ENCODE data around the gene GCN1.
"Not testable (repeated sequence)": the region's sequence is repeated elsewhere in the genome, so short reads cannot be mapped to it uniquely, and the experiment has no call there.

GCN1 gene

GRCh38 chr12:120214626-120215356, 20.3 kb upstream of the GCN1 start:
- H3K4me3 Mint-ChIP-seq, result no peak overlapping the region
- peak overlapping the region in 1 of 2 donors; percentile 46 for H3K27ac Mint-ChIP-seq
- DNase-seq (no peak), ATAC-seq (replicated peaks) (no peak)
- H3K9me3 Mint-ChIP-seq, result no peaks in the 10 kb centered on the region
- H3K4me1 Mint-ChIP-seq (ENCODE audit: low read depth in 2 of 2), result peaks cover 7 to 11% of the 10 kb centered on the region in 2 donors
- H3K36me3 Mint-ChIP-seq (ENCODE audit: insufficient read depth), result peaks cover 91% of the 10 kb centered on the region
- H3K27me3 Mint-ChIP-seq, result no peaks in the 10 kb centered on the region

- ATAC-seq (replicated peaks), result no peak
- H3K4me1 Mint-ChIP-seq (ENCODE audit: low read depth in 2 of 2), result peaks cover 5 to 11% of the 10 kb centered on the region in 2 donors
- peak overlapping the region in 1 of 2 donors; percentile 41 for H3K4me3 Mint-ChIP-seq
- no peaks in the 10 kb centered on the region for H3K27me3 Mint-ChIP-seq
- H3K27ac Mint-ChIP-seq, result peak overlapping the region in 1 of 2 donors; percentile 46
- H3K36me3 Mint-ChIP-seq (ENCODE audit: insufficient read depth), result peaks cover 88% of the 10 kb centered on the region
- DNase-seq, result no peak
- no peaks in the 10 kb centered on the region for H3K9me3 Mint-ChIP-seq
These were observed 19.2 kb upstream of the GCN1 start for GRCh38 chr12:120213758-120214157.

GRCh38 chr12:120213182-120213581, 18.7 kb upstream of the GCN1 start:
- DNase-seq; H3K27me3 Mint-ChIP-seq; ATAC-seq (replicated peaks); H3K27ac Mint-ChIP-seq; H3K9me3 Mint-ChIP-seq: not testable (repeated sequence)
- H3K4me1 Mint-ChIP-seq (ENCODE audit: low read depth in 2 of 2), result peaks cover 5 to 11% of the 10 kb centered on the region in 2 donors
- H3K4me3 Mint-ChIP-seq, result peak overlapping the region in 1 of 2 donors; percentile 41
- peaks cover 83% of the 10 kb centered on the region for H3K36me3 Mint-ChIP-seq (ENCODE audit: insufficient read depth)

GRCh38 chr12:120212301-120212700, 17.8 kb upstream of the GCN1 start:
- ATAC-seq (replicated peaks) (no peak), DNase-seq (no peak)
- Mint-ChIP-seq H3K4me1 (ENCODE audit: low read depth in 2 of 2) (peaks cover 5 to 11% of the 10 kb centered on the region in 2 donors), H3K9me3 (no peaks in the 10 kb centered on the region), H3K27me3 (no peaks in the 10 kb centered on the region), H3K27ac (peak overlapping the region in 1 of 2 donors; percentile 84), H3K36me3 (ENCODE audit: insufficient read depth) (peaks cover 76% of the 10 kb centered on the region), H3K4me3 (peak overlapping the region in 1 of 2 donors; percentile 45)

GRCh38 chr12:120211904-120212283, 17.4 kb upstream of the GCN1 start:
- peaks cover 5 to 11% of the 10 kb centered on the region in 2 donors for H3K4me1 Mint-ChIP-seq (ENCODE audit: low read depth in 2 of 2)
- ATAC-seq (replicated peaks) (no peak), DNase-seq (no peak)
- H3K9me3 Mint-ChIP-seq, result no peaks in the 10 kb centered on the region
- peak overlapping the region in 1 of 2 donors; percentile 45 for H3K4me3 Mint-ChIP-seq
- peak overlapping the region; percentile 84 to 94 for H3K27ac Mint-ChIP-seq
- peaks cover 73% of the 10 kb centered on the region for H3K36me3 Mint-ChIP-seq (ENCODE audit: insufficient read depth)
- H3K27me3 Mint-ChIP-seq, result no peaks in the 10 kb centered on the region

GRCh38 chr12:120211243-120211903, 16.9 kb upstream of the GCN1 start:
- H3K27me3 Mint-ChIP-seq, result no peaks in the 10 kb centered on the region
- peaks cover 69% of the 10 kb centered on the region for H3K36me3 Mint-ChIP-seq (ENCODE audit: insufficient read depth)
- ATAC-seq (replicated peaks) (no peak), DNase-seq (no peak)
- peak overlapping the region in 1 of 2 donors; percentile 45 for H3K4me3 Mint-ChIP-seq
- H3K27ac Mint-ChIP-seq, result peak overlapping the region; percentile 84 to 94
- no peaks in the 10 kb centered on the region for H3K9me3 Mint-ChIP-seq
- H3K4me1 Mint-ChIP-seq (ENCODE audit: low read depth in 2 of 2), result peaks cover 5 to 11% of the 10 kb centered on the region in 2 donors

GRCh38 chr12:120209851-120210250, 15.3 kb upstream of the GCN1 start:
- no peaks in the 10 kb centered on the region for H3K9me3 Mint-ChIP-seq
- peak overlapping the region in 1 of 2 donors; percentile 26 for H3K27ac Mint-ChIP-seq
- H3K27me3 Mint-ChIP-seq, result no peaks in the 10 kb centered on the region
- peak; percentile 21 for ATAC-seq (replicated peaks)
- DNase-seq, result no peak
- H3K4me3 Mint-ChIP-seq, result no peak overlapping the region
- peaks cover 57% of the 10 kb centered on the region for H3K36me3 Mint-ChIP-seq (ENCODE audit: insufficient read depth)
- peaks cover 2 to 7% of the 10 kb centered on the region in 2 donors for H3K4me1 Mint-ChIP-seq (ENCODE audit: low read depth in 2 of 2)

- Mint-ChIP-seq H3K27me3 (no peaks in the 10 kb centered on the region), H3K9me3 (no peaks in the 10 kb centered on the region), H3K4me3 (no peak overlapping the region), H3K36me3 (ENCODE audit: insufficient read depth) (peaks cover 32% of the 10 kb centered on the region), H3K4me1 (ENCODE audit: low read depth in 2 of 2) (peaks cover 0 to 12% of the 10 kb centered on the region in 2 donors), H3K27ac (no peak overlapping the region)
- ATAC-seq (replicated peaks), result no peak
- DNase-seq, result no peak
These were observed 12.7 kb upstream of the GCN1 start for GRCh38 chr12:120207227-120207626.

GRCh38 chr12:120206781-120207180, 12.3 kb upstream of the GCN1 start:
- not testable (repeated sequence) for H3K27me3 Mint-ChIP-seq; H3K9me3 Mint-ChIP-seq; ATAC-seq (replicated peaks); H3K4me3 Mint-ChIP-seq; DNase-seq
- peaks cover 28% of the 10 kb centered on the region for H3K36me3 Mint-ChIP-seq (ENCODE audit: insufficient read depth)
- peaks cover 2 to 13% of the 10 kb centered on the region in 2 donors for H3K4me1 Mint-ChIP-seq (ENCODE audit: low read depth in 2 of 2)
- H3K27ac Mint-ChIP-seq, result peak overlapping the region in 1 of 2 donors; percentile 57

GRCh38 chr12:120206228-120206627, 11.7 kb upstream of the GCN1 start:
- no peak for DNase-seq
- Mint-ChIP-seq H3K4me3 (no peak overlapping the region), H3K27me3 (no peaks in the 10 kb centered on the region), H3K4me1 (ENCODE audit: low read depth in 2 of 2) (peaks cover 2 to 8% of the 10 kb centered on the region in 2 donors), H3K9me3 (no peaks in the 10 kb centered on the region), H3K36me3 (ENCODE audit: insufficient read depth) (peaks cover 26% of the 10 kb centered on the region), H3K27ac (peak overlapping the region; percentile 31 to 57)
- ATAC-seq (replicated peaks), result no peak

- no peak for DNase-seq
- Mint-ChIP-seq H3K9me3 (no peaks in the 10 kb centered on the region), H3K27ac (no peak overlapping the region), H3K4me1 (ENCODE audit: low read depth in 2 of 2) (peaks cover 15 to 25% of the 10 kb centered on the region in 2 donors), H3K4me3 (no peak overlapping the region), H3K36me3 (ENCODE audit: insufficient read depth) (peaks cover 26% of the 10 kb centered on the region), H3K27me3 (no peaks in the 10 kb centered on the region)
- no peak for ATAC-seq (replicated peaks)
These were observed 9.7 kb upstream of the GCN1 start for GRCh38 chr12:120204171-120204570.

- Mint-ChIP-seq H3K4me3 (peak overlapping the region; percentile 96), H3K4me1 (ENCODE audit: low read depth in 2 of 2) (peaks cover 24 to 32% of the 10 kb centered on the region in 2 donors), H3K27me3 (no peaks in the 10 kb centered on the region), H3K9me3 (no peaks in the 10 kb centered on the region), H3K36me3 (ENCODE audit: insufficient read depth) (peaks cover 62% of the 10 kb centered on the region), H3K27ac (peak overlapping the region; percentile 96 to 99)
- DNase-seq (no peak), ATAC-seq (replicated peaks) (no peak)
These were observed 5.9 kb upstream of the GCN1 start for GRCh38 chr12:120200364-120200800.

- Mint-ChIP-seq H3K4me1 (ENCODE audit: low read depth in 2 of 2) (peaks cover 29 to 36% of the 10 kb centered on the region in 2 donors), H3K27ac (peak overlapping the region; percentile 96 to 99), H3K9me3 (no peaks in the 10 kb centered on the region), H3K36me3 (ENCODE audit: insufficient read depth) (peaks cover 68% of the 10 kb centered on the region), H3K4me3 (peak overlapping the region; percentile 96), H3K27me3 (no peaks in the 10 kb centered on the region)
- DNase-seq (no peak), ATAC-seq (replicated peaks) (no peak)
These were observed 5.2 kb upstream of the GCN1 start for GRCh38 chr12:120199595-120200306.
